ENCODE data around the gene UBXN4. TPM values are rescaled to one million over a fixed set of nuclear protein-coding genes. Genes with fewer than 3 reads are reported as not detected.
A peak's percentile ranks its signal among the peaks of the same experiment; 100 is the strongest.

UBXN4 gene
- total RNA-seq, 2 donors from 2014 or later, result 81.0 to 81.6 TPM

DNA sequence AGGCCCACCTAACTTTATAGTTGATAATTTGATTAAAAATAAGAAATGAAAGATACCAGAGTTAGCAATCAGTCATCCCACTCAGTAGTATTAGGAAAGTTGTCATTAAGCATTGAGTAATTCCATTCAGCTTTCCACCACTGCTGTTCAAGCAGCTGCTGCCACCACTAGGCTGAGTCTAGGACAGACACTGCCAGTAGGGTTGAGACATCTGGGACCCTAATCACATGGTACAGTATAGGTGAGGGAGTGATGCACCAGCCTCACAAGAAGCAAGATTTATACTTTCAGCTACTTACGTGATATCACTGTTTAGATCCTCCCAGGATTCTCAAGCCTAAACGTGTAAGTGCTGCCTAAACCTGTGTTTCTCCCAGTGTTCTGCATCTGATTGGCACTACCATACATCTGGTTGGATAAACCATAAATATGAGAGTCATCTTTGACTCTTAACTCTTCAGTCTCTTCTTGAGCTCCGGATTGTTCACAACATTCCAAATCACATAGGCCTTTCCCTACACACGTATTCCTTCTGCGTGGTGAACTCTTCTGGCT, 3.2 kb downstream of the UBXN4 start:
- H3K27ac ChIP-seq (ENCODE audit: low read depth, low read length), result no peak overlapping the region
- H3K4me3 ChIP-seq (ENCODE audit: low read length), result peak overlapping the region; percentile 88
- H3K4me3 Mint-ChIP-seq, result no peak overlapping the region

GRCh38 chr2:135745545-135745944, 3.9 kb downstream of the UBXN4 start:
- no peaks in the 10 kb centered on the region for H3K9me3 Mint-ChIP-seq
- 93 to 100% methylated on average over 2 of the region's 4 CpGs for WGBS, 2 experiments (ENCODE audit: insufficient coverage in 1 of 2, insufficient read length in 1 of 2)
- H3K27ac ChIP-seq (ENCODE audit: low read depth, low read length), result no peak overlapping the region
- no peaks in the 10 kb centered on the region for H3K27me3 Mint-ChIP-seq (ENCODE audit: insufficient read depth)
- peaks cover 14% of the 10 kb centered on the region for H3K4me1 Mint-ChIP-seq
- H3K9me3 ChIP-seq (ENCODE audit: control insufficient read depth, low read length), result no peaks in the 10 kb centered on the region
- H3K4me1 ChIP-seq (ENCODE audit: control insufficient read depth, insufficient read depth, low read length), result no peaks in the 10 kb centered on the region
- no peak for TF ChIP-seq CTCF (conservative IDR thresholded peaks at IDR 0.05)
- no peak overlapping the region for H3K27ac Mint-ChIP-seq
- peaks cover 39% of the 10 kb centered on the region for H3K36me3 ChIP-seq (ENCODE audit: control insufficient read depth, insufficient read depth, low read length)
- H3K9ac ChIP-seq (ENCODE audit: extremely low read depth, low read length, poor library complexity, severe bottlenecking), result no peak overlapping the region
- no peak overlapping the region for H3K4me3 Mint-ChIP-seq
- DNase-seq, result no peak
- no peak overlapping the region for H3K4me3 ChIP-seq (ENCODE audit: low read length)
- H3K27me3 ChIP-seq (ENCODE audit: control insufficient read depth, insufficient read depth, low read length, poor library complexity, severe bottlenecking), result no peaks in the 10 kb centered on the region
- H3K36me3 Mint-ChIP-seq (ENCODE audit: low read depth), result peaks cover 35% of the 10 kb centered on the region

More for the DNA sequence above, 3.2 kb downstream of the UBXN4 start:
- no peaks in the 10 kb centered on the region for H3K9me3 Mint-ChIP-seq
- Histone ChIP-seq H3K4me1 (ENCODE audit: control insufficient read depth, insufficient read depth, low read length) (no peaks in the 10 kb centered on the region), H3K36me3 (ENCODE audit: control insufficient read depth, insufficient read depth, low read length) (peaks cover 33% of the 10 kb centered on the region), H3K27me3 (ENCODE audit: control insufficient read depth, insufficient read depth, low read length, poor library complexity, severe bottlenecking) (no peaks in the 10 kb centered on the region), H3K9me3 (ENCODE audit: control insufficient read depth, low read length) (no peaks in the 10 kb centered on the region), H3K9ac (ENCODE audit: extremely low read depth, low read length, poor library complexity, severe bottlenecking) (no peak overlapping the region)
- 90 to 91% methylated on average over 5 of the region's 5 CpGs for WGBS, 2 experiments (ENCODE audit: insufficient coverage in 1 of 2, insufficient read length in 1 of 2)
- DNase-seq, result peak; percentile 73
- H3K27me3 Mint-ChIP-seq (ENCODE audit: insufficient read depth), result no peaks in the 10 kb centered on the region
- peak; percentile 60 for TF ChIP-seq CTCF (conservative IDR thresholded peaks at IDR 0.05)
- H3K27ac Mint-ChIP-seq, result no peak overlapping the region
- H3K36me3 Mint-ChIP-seq (ENCODE audit: low read depth), result peaks cover 31% of the 10 kb centered on the region
- H3K4me1 Mint-ChIP-seq, result peaks cover 14% of the 10 kb centered on the region

- no peak overlapping the region for H3K9ac ChIP-seq (ENCODE audit: extremely low read depth, low read length, poor library complexity, severe bottlenecking)
- peaks cover 78% of the 10 kb centered on the region for H3K36me3 ChIP-seq (ENCODE audit: control insufficient read depth, insufficient read depth, low read length)
- H3K4me1 Mint-ChIP-seq, result no peaks in the 10 kb centered on the region
- no peak for TF ChIP-seq CTCF (conservative IDR thresholded peaks at IDR 0.05)
- H3K27me3 Mint-ChIP-seq (ENCODE audit: insufficient read depth), result no peaks in the 10 kb centered on the region
- peaks cover 10% of the 10 kb centered on the region for H3K9me3 Mint-ChIP-seq
- no peak overlapping the region for H3K4me3 ChIP-seq (ENCODE audit: low read length)
- no peak overlapping the region for H3K27ac ChIP-seq (ENCODE audit: low read depth, low read length)
- no peaks in the 10 kb centered on the region for H3K4me1 ChIP-seq (ENCODE audit: control insufficient read depth, insufficient read depth, low read length)
- peaks cover 72% of the 10 kb centered on the region for H3K36me3 Mint-ChIP-seq (ENCODE audit: low read depth)
- no peak overlapping the region for H3K27ac Mint-ChIP-seq
- 93 to 99% methylated on average over 2 of the region's 2 CpGs for WGBS, 2 experiments (ENCODE audit: insufficient coverage in 1 of 2, insufficient read length in 1 of 2)
- DNase-seq, result no peak
- no peaks in the 10 kb centered on the region for H3K27me3 ChIP-seq (ENCODE audit: control insufficient read depth, insufficient read depth, low read length, poor library complexity, severe bottlenecking)
- no peak overlapping the region for H3K4me3 Mint-ChIP-seq
- peaks cover 19% of the 10 kb centered on the region for H3K9me3 ChIP-seq (ENCODE audit: control insufficient read depth, low read length)
These were observed 13.9 kb downstream of the UBXN4 start for GRCh38 chr2:135755573-135755972.
